B cell (primary cell): ENCODE data around the gene PORCN. TPM values are rescaled to one million over a fixed set of nuclear protein-coding genes. Genes with fewer than 3 reads are reported as not detected.
"Not testable (repeated sequence)": the region's sequence is repeated elsewhere in the genome, so short reads cannot be mapped to it uniquely, and the experiment has no call there.

Experiments
- ATAC-seq: fragments of 200-7000 bp; cut with Tn5 transposase; one replicate; pipeline ENCODE4 v1.10.0; 2021; ENCODE audit warnings: low read depth, mild to moderate bottlenecking, moderate number of reproducible peaks, moderate library complexity
- CTCF ChIA-PET: fragments of 350-600 bp; sonication (Branson Sonifier 250); formaldehyde crosslinking; loops from one replicate; lab custom pipeline; 2021; ENCODE audit warnings: antibody characterized with exemption, inconsistent platforms; lab: Charles Lee
- POLR2A ChIA-PET: fragments of 350-600 bp; sonication (Branson Sonifier 250); formaldehyde crosslinking; loops from one replicate; lab custom pipeline; 2021; ENCODE audit warnings: antibody characterized with exemption; lab: Charles Lee
- DNase-seq: peaks from one replicate; pipeline ENCODE4 v3.0.0; 2013
- H2AFZ ChIP-seq: 2 replicates; pipeline ENCODE4 v1.6.1; 2012; ENCODE audit warnings: mild to moderate bottlenecking, low read depth, low read length; ENCODE audit not compliant: insufficient read depth, poor library complexity, severe bottlenecking
- H3K27ac ChIP-seq, 2 donors: 1 replicate in 1 of 2; 2 replicates in 1 of 2; pipeline ENCODE4 v1.5.1; 2012 to 2013; ENCODE audit warnings: low read length in 2 of 2, mild to moderate bottlenecking in 2 of 2, moderate library complexity in 1 of 2
- H3K27me3 ChIP-seq, 4 experiments: fragments of 200-600 bp in 1 of 4; sonication (generic) in 1 of 4; replicated peaks in 1 of 4; 1 replicate in 2 of 4; 2 replicates in 2 of 4; pipeline versions ENCODE4 v1.6.1 to v1.7.0; 2013 to 2016; ENCODE audit warnings: low read length in 3 of 4, mild to moderate bottlenecking in 2 of 4, mixed read lengths in 1 of 4, moderate library complexity in 1 of 4; ENCODE audit not compliant: insufficient read depth in 4 of 4, control insufficient read depth in 3 of 4; ENCODE audit errors: control extremely low read depth in 1 of 4
- H3K36me3 ChIP-seq, 2 experiments: replicated peaks in 1 of 2; 1 replicate in 1 of 2; 2 replicates in 1 of 2; pipeline versions ENCODE4 v1.6.1 to v1.7.1; 2013; ENCODE audit warnings: low read length in 1 of 2; ENCODE audit not compliant: insufficient read depth in 2 of 2, control insufficient read depth in 1 of 2; ENCODE audit errors: control extremely low read depth in 1 of 2, extremely low read depth in 1 of 2
- H3K4me1 ChIP-seq, 2 donors: fragments of 200-600 bp in 1 of 2; sonication (generic) in 1 of 2; 1 replicate in 1 of 2; 2 replicates in 1 of 2; pipeline versions ENCODE4 v1.5.1 to v1.6.1; 2013 to 2017; ENCODE audit warnings: low read length in 2 of 2; ENCODE audit not compliant: control insufficient read depth in 2 of 2, insufficient read depth in 2 of 2
- H3K4me2 ChIP-seq: replicated peaks from 2 replicates; pipeline ENCODE3; 2012; ENCODE audit warnings: mild to moderate bottlenecking, low read depth, low read length; ENCODE audit not compliant: poor library complexity, severe bottlenecking
- H3K4me3 ChIP-seq, 5 experiments: fragments of 200-600 bp in 1 of 5; sonication (generic) in 1 of 5; 1 replicate in 3 of 5; 2 replicates in 2 of 5; pipeline versions ENCODE4 v1.5.1 to v1.7.0; 2011 to 2016; ENCODE audit warnings: low read length in 4 of 5, mild to moderate bottlenecking in 4 of 5, low read depth in 2 of 5, control low read depth in 1 of 5, moderate library complexity in 1 of 5; ENCODE audit not compliant: insufficient read depth in 1 of 5; ENCODE audit errors: control extremely low read depth in 1 of 5, extremely low read depth in 1 of 5
- H3K79me2 ChIP-seq: fragments of 200-600 bp; sonication (generic); one replicate; pipeline ENCODE4 v1.6.0; 2016; ENCODE audit warnings: low read length; ENCODE audit not compliant: control insufficient read depth, insufficient read depth
- H3K9ac ChIP-seq: fragments of 200-600 bp; sonication (generic); 2 replicates; pipeline ENCODE4 v1.6.1; 2017; ENCODE audit warnings: mild to moderate bottlenecking, low read length, moderate library complexity
- H3K9me3 ChIP-seq, 3 donors: one replicate each; pipeline versions ENCODE4 v1.6.1 to v1.7.1; 2013; ENCODE audit warnings: low read length in 2 of 3; ENCODE audit not compliant: control insufficient read depth in 2 of 3, insufficient read depth in 1 of 3; ENCODE audit errors: control extremely low read depth in 1 of 3
- H4K20me1 ChIP-seq: 2 replicates; pipeline ENCODE4 v1.6.0; 2012; ENCODE audit warnings: mild to moderate bottlenecking, low read length; ENCODE audit not compliant: insufficient read depth, control insufficient read depth, poor library complexity, severe bottlenecking
- H3K27ac Mint-ChIP-seq: one replicate; pipeline ENCODE4 v1.8.0; 2021; ENCODE audit warnings: mixed read lengths
- H3K27me3 Mint-ChIP-seq: one replicate; pipeline ENCODE4 v1.8.0; 2021; ENCODE audit warnings: mixed read lengths
- H3K4me1 Mint-ChIP-seq: one replicate; pipeline ENCODE4 v1.8.0; 2021; ENCODE audit warnings: mixed read lengths
- H3K4me3 Mint-ChIP-seq: one replicate; pipeline ENCODE4 v1.8.0; 2021; ENCODE audit warnings: mixed read lengths
- H3K9me3 Mint-ChIP-seq: one replicate; pipeline ENCODE4 v1.8.0; 2022; ENCODE audit warnings: mixed read lengths; ENCODE audit not compliant: insufficient read depth
- EZH2 ChIP-seq: IDR thresholded peaks from 2 replicates; pipeline ENCODE4 v1.6.1; 2012; ENCODE audit warnings: borderline replicate concordance, low read depth, mild to moderate bottlenecking, moderate library complexity, low read length; ENCODE audit not compliant: insufficient read depth, poor library complexity, severe bottlenecking
- WGBS: methylation state at CpG from one replicate; pipeline ENCODE4 v1.1.5; 2013; ENCODE audit warnings: missing lambda C conversion rate; ENCODE audit not compliant: insufficient coverage; 5-methylcytosine and 5-hydroxymethylcytosine counted together
- intact Hi-C: fragments of 100-400 bp; cut with micrococcal nuclease; formaldehyde crosslinking; loops from one replicate; pipeline ENCODE4 v1.10.0; 2022
- polyA plus RNA-seq: library from polyadenylated mRNA; depleted of rRNA; stranded (reverse); fragments of >200 nt; gene quantifications from 2 replicates; pipeline ENCODE4 v1.2.3, GENCODE V29; 2012
- total RNA-seq, 2 donors: library from RNA; stranded (reverse); fragments of 120-200 nt in 1 of 2; gene quantifications; 1 replicate in 1 of 2; 2 replicates in 1 of 2; pipeline versions ENCODE4 v1.2.3 to v1.2.4, GENCODE V29; 2013 to 2022
- TF ChIP-seq, protein P1 (sequence below): fragments of 200-600 bp; IDR thresholded peaks from one replicate; pipeline ENCODE4 v1.8.0; 2022; ENCODE audit warnings: antibody characterized with exemption, mild to moderate bottlenecking

Gene PORCN
- total and polyA plus RNA-seq, 2 donors (not counting 1 experiment from before 2014, with no cell fraction given), result 12.8 to 18.5 TPM

DNA sequence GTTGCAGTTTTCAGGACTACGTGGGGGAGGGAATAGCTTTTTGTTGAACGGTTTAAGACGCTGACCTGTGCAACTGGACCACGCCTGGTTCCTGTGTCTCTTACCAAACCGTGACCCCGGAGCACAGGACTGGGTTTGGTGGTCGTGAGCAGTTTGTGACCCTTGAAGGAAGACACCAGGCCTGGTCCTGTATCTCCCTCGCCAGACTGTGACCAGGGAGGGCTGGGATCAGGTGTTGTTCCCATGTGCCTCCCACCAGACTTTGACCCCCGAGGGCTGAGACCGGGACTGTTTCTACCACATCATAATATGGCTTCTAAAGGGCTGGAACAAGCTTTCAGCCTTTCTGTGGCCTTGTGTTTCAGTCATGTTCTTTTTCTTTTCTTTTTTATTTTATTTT lies 13.5 kb downstream of the PORCN start:
- POLR2A ChIA-PET, result interaction anchor here (0.6 to 1.5 kb wide), 5 partner anchors 14 to 909 kb away, joined by 3 to 10 read pairs (median 4); partner anchors contain the start of gene RBM3
- no peaks in the 10 kb centered on the region for H3K9me3 Mint-ChIP-seq

DNA sequence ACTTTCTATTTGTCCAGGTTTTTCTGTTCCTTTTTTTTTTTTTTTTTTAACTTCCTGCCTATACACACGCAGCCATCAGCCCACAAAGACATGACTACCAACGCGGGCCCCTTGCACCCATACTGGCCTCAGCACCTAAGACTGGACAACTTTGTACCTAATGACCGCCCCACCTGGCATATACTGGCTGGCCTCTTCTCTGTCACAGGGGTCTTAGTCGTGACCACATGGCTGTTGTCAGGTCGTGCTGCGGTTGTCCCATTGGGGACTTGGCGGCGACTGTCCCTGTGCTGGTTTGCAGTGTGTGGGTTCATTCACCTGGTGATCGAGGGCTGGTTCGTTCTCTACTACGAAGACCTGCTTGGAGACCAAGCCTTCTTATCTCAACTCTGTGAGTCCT lies 14.9 kb downstream of the PORCN start:
- Histone ChIP-seq H4K20me1 (no peaks in the 10 kb centered on the region), H3K4me1 (peaks cover 12 to 19% of the 10 kb centered on the region in 2 donors), H3K4me3 (no peak overlapping the region), H3K27me3 (no peaks in the 10 kb centered on the region), H3K4me2 (no peak overlapping the region), H3K27ac (no peak overlapping the region), H2AFZ (no peak overlapping the region), H3K9ac (no peak overlapping the region), H3K36me3 (peaks cover 0 to 16% of the 10 kb centered on the region in 2 experiments), H3K79me2 (peaks cover 15% of the 10 kb centered on the region), H3K9me3 (no peaks in the 10 kb centered on the region)
- Mint-ChIP-seq H3K27me3 (no peaks in the 10 kb centered on the region), H3K27ac (no peak overlapping the region), H3K9me3 (no peaks in the 10 kb centered on the region), H3K4me1 (peaks cover 12% of the 10 kb centered on the region), H3K4me3 (peak overlapping the region; percentile 60)
- intact Hi-C loops, result loop anchor here (5.0 kb wide), 1 partner anchor 46 kb away; the partner anchor contains the start of gene FTSJ1
- DNase-seq (no peak), ATAC-seq (no peak)
- 0% methylated on average over 1 of the region's 12 CpGs for WGBS
- ChIA-PET POLR2A (no interaction called here), CTCF (no interaction called here)
- TF ChIP-seq, protein P1, sequence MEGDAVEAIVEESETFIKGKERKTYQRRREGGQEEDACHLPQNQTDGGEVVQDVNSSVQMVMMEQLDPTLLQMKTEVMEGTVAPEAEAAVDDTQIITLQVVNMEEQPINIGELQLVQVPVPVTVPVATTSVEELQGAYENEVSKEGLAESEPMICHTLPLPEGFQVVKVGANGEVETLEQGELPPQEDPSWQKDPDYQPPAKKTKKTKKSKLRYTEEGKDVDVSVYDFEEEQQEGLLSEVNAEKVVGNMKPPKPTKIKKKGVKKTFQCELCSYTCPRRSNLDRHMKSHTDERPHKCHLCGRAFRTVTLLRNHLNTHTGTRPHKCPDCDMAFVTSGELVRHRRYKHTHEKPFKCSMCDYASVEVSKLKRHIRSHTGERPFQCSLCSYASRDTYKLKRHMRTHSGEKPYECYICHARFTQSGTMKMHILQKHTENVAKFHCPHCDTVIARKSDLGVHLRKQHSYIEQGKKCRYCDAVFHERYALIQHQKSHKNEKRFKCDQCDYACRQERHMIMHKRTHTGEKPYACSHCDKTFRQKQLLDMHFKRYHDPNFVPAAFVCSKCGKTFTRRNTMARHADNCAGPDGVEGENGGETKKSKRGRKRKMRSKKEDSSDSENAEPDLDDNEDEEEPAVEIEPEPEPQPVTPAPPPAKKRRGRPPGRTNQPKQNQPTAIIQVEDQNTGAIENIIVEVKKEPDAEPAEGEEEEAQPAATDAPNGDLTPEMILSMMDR, result no peak
- TF ChIP-seq EZH2, result no peak

More for the DNA sequence above, 13.5 kb downstream of the PORCN start:
- DNase-seq (no peak), ATAC-seq (no peak)
- intact Hi-C loops, result loop anchor here (5.0 kb wide), 1 partner anchor 45 kb away; the partner anchor contains the start of gene FTSJ1
- Histone ChIP-seq H3K36me3 (peaks cover 0 to 8% of the 10 kb centered on the region in 2 experiments), H3K9ac (peak overlapping the region; percentile 76), H3K4me3 (peak overlapping the region; percentile 18 to 72 (median 62)), H3K27ac (peak overlapping the region; percentile 12 to 74), H4K20me1 (no peaks in the 10 kb centered on the region), H3K27me3 (no peaks in the 10 kb centered on the region), H2AFZ (peak overlapping the region; percentile 64), H3K9me3 (no peaks in the 10 kb centered on the region), H3K4me2 (peak overlapping the region; percentile 77), H3K79me2 (peaks cover 15% of the 10 kb centered on the region), H3K4me1 (peaks cover 12 to 19% of the 10 kb centered on the region in 2 donors)
- CTCF ChIA-PET, result interaction anchor here (1.0 kb wide), 1 partner anchor 52 kb away, joined by 3 read pairs; the partner anchor contains the start of gene RBM3
- TF ChIP-seq, protein P1, result no peak
- no peak for TF ChIP-seq EZH2
- Mint-ChIP-seq H3K27me3 (no peaks in the 10 kb centered on the region), H3K4me3 (peak overlapping the region; percentile 87), H3K27ac (peak overlapping the region; percentile 89), H3K4me1 (peaks cover 12% of the 10 kb centered on the region)
- WGBS, result 0% methylated on average over 6 of the region's 10 CpGs

DNA sequence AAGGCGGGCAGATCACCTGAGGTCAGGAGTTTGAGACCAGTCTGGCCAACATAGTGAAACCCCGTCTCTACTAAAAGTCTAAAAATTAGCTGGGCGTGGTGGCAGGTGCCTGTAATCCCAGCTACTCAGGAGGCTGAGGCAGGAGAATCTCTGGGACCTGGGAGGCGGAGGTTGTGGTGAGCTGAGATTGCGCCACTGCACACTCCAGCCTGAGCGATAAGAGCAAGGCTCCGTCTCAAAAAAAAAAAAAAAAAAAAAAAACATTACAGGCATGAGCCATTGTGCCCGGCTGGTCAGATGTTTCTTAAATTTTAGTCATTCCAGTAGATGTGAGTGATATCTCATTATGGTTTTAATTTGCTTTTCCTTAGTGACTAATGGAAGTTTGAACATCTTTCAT lies 17.1 kb downstream of the PORCN start:
- H3K9ac ChIP-seq, POLR2A ChIA-PET, DNase-seq, H3K4me1 Mint-ChIP-seq, H3K27me3 Mint-ChIP-seq, H3K4me2 ChIP-seq, H3K4me3 Mint-ChIP-seq, H3K9me3 Mint-ChIP-seq, CTCF ChIA-PET, H3K9me3 ChIP-seq, H3K27me3 ChIP-seq, ATAC-seq, H4K20me1 ChIP-seq, H3K27ac ChIP-seq, intact Hi-C loops, H3K4me3 ChIP-seq, H3K27ac Mint-ChIP-seq, H2AFZ ChIP-seq: not testable (repeated sequence)
- H3K36me3 ChIP-seq, result peaks cover 0 to 16% of the 10 kb centered on the region in 2 experiments
- WGBS, result no CpG with 5 or more reads among the region's 8 CpGs
- H3K4me1 ChIP-seq, result peaks cover 7 to 14% of the 10 kb centered on the region in 2 donors
- H3K79me2 ChIP-seq, result peaks cover 15% of the 10 kb centered on the region
